ENCODE measurements around the gene SRMS.

- TF ChIP-seq CTCF (conservative IDR thresholded peaks at IDR 0.05; ENCODE audit: low read length) (no peak), EZH2phosphoT487 (IDR thresholded peaks at IDR 0.05; ENCODE audit: borderline replicate concordance) (no peak)
Observed at GRCh38 chr20:63595416-63596127, 48.0 kb upstream of the SRMS start.

Measured in Loucy (cell line).